Fibroblast of lung (primary cell): ENCODE results near the gene CD40LG. TPM values are rescaled to one million over a fixed set of nuclear protein-coding genes. Genes with fewer than 3 reads are reported as not detected.

ENCODE experiments used
- DNase-seq, 2 donors: peaks; one replicate each; pipeline versions ENCODE4 v3.0.0 to v3.0.0-alpha.2; 2010; ENCODE audit warnings: low read depth in 2 of 2
- H2AFZ ChIP-seq: 2 replicates; pipeline ENCODE4 v1.5.1; 2012; ENCODE audit warnings: low read length, control low read depth, inconsistent platforms
- H3K27ac ChIP-seq: 2 replicates; pipeline ENCODE4 v1.5.1; 2011; ENCODE audit warnings: low read length, control low read depth; ENCODE audit not compliant: insufficient read depth
- H3K27me3 ChIP-seq: 2 replicates; pipeline ENCODE4 v1.5.1; 2011; ENCODE audit warnings: mild to moderate bottlenecking, low read length; ENCODE audit not compliant: control insufficient read depth, insufficient read depth
- H3K36me3 ChIP-seq: 2 replicates; pipeline ENCODE4 v1.5.1; 2011; ENCODE audit warnings: low read length; ENCODE audit not compliant: control insufficient read depth, insufficient read depth
- H3K4me1 ChIP-seq: 2 replicates; pipeline ENCODE4 v1.5.1; 2011; ENCODE audit warnings: low read length; ENCODE audit not compliant: control insufficient read depth, insufficient read depth; ENCODE audit errors: extremely low read depth
- H3K4me2 ChIP-seq: 2 replicates; pipeline ENCODE4 v1.5.1; 2011; ENCODE audit warnings: low read length, control low read depth; ENCODE audit not compliant: insufficient read depth; ENCODE audit errors: extremely low read depth
- H3K4me3 ChIP-seq, 4 experiments: fragments of 200-600 bp in 1 of 4; sonication (generic) in 1 of 4; replicated peaks in 1 of 4; 2 replicates each; pipeline ENCODE4 v1.5.1; 2011 to 2016; ENCODE audit warnings: low read length in 4 of 4, low read depth in 3 of 4, mild to moderate bottlenecking in 3 of 4, control low read depth in 2 of 4, inconsistent platforms in 1 of 4, mixed read lengths in 1 of 4; ENCODE audit not compliant: insufficient read depth in 1 of 4; ENCODE audit errors: control extremely low read depth in 1 of 4
- H3K79me2 ChIP-seq: 2 replicates; pipeline ENCODE4 v1.5.1; 2012; ENCODE audit warnings: mild to moderate bottlenecking, low read length, inconsistent platforms; ENCODE audit not compliant: control insufficient read depth, insufficient read depth
- H3K9ac ChIP-seq: 2 replicates; pipeline ENCODE4 v1.5.1; 2011; ENCODE audit warnings: mild to moderate bottlenecking, low read length, control low read depth; ENCODE audit not compliant: insufficient read depth
- H3K9me3 ChIP-seq: 2 replicates; pipeline ENCODE4 v1.5.1; 2012; ENCODE audit warnings: low read depth, low read length; ENCODE audit not compliant: control insufficient read depth, insufficient read depth
- H4K20me1 ChIP-seq: 2 replicates; pipeline ENCODE4 v1.5.1; 2011; ENCODE audit warnings: low read length; ENCODE audit not compliant: control insufficient read depth, insufficient read depth; ENCODE audit errors: extremely low read depth
- EZH2 ChIP-seq: IDR thresholded peaks from 2 replicates; pipeline ENCODE4 v1.5.1; 2012; ENCODE audit warnings: low read length, control low read depth, mild to moderate bottlenecking; ENCODE audit errors: missing control alignments
- polyA plus RNA-seq, 2 donors: library from polyadenylated mRNA; depleted of rRNA in 1 of 2; stranded (reverse) in 1 of 2; unstranded in 1 of 2; fragments of >200 nt; gene quantifications; 2 replicates each; pipeline ENCODE4 v1.2.1, GENCODE V29; 2011 to 2012; ENCODE audit warnings: missing spikeins in 1 of 2
- total RNA-seq: library from RNA; depleted of rRNA; stranded (reverse); fragments of >200 nt; gene quantifications from 2 replicates; pipeline ENCODE4 v1.2.1, GENCODE V29; 2014
- TF ChIP-seq, protein P1 (sequence below), 2 donors: IDR thresholded peaks in 1 of 2; conservative IDR thresholded peaks in 1 of 2; 1 replicate in 1 of 2; 2 replicates in 1 of 2; pipeline ENCODE4 v1.5.1; 2011 to 2012; ENCODE audit warnings: low read length in 2 of 2, control low read depth in 1 of 2, inconsistent platforms in 1 of 2, low read depth in 1 of 2, mild to moderate bottlenecking in 1 of 2

Gene CD40LG
- total and polyA plus RNA-seq, 2 donors (not counting 1 experiment from before 2014, with no cell fraction given) = not detected

DNA sequence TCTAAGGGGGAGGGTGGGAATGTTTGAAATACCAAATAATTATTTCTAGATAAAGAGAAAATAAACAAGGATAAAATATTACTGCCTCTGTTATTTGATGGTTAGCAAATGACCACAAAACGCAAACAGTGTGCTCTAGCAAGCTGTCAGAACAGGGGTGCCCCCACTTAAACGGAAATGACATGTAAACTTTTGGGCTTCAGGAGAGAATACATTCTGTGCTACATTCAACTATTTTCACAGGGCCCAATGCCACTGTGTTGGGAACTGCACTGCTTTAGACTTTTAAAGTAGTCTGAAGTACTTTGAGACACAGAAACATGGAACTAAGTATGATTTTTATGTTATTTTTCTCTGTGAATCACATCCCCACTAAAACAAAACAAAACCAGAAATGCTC, 14.1 kb downstream of the CD40LG start:
- H3K9me3 ChIP-seq = no peaks in the 10 kb centered on the region
- TF ChIP-seq EZH2 = no peak
- TF ChIP-seq, protein P1, sequence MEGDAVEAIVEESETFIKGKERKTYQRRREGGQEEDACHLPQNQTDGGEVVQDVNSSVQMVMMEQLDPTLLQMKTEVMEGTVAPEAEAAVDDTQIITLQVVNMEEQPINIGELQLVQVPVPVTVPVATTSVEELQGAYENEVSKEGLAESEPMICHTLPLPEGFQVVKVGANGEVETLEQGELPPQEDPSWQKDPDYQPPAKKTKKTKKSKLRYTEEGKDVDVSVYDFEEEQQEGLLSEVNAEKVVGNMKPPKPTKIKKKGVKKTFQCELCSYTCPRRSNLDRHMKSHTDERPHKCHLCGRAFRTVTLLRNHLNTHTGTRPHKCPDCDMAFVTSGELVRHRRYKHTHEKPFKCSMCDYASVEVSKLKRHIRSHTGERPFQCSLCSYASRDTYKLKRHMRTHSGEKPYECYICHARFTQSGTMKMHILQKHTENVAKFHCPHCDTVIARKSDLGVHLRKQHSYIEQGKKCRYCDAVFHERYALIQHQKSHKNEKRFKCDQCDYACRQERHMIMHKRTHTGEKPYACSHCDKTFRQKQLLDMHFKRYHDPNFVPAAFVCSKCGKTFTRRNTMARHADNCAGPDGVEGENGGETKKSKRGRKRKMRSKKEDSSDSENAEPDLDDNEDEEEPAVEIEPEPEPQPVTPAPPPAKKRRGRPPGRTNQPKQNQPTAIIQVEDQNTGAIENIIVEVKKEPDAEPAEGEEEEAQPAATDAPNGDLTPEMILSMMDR (conservative IDR thresholded peaks at IDR 0.05 in 1 of 2, IDR thresholded peaks at IDR 0.05 in 1 of 2; ENCODE audit: low read depth in 1 of 2, low read length in 2 of 2) = no peak
- DNase-seq = no peak

DNA sequence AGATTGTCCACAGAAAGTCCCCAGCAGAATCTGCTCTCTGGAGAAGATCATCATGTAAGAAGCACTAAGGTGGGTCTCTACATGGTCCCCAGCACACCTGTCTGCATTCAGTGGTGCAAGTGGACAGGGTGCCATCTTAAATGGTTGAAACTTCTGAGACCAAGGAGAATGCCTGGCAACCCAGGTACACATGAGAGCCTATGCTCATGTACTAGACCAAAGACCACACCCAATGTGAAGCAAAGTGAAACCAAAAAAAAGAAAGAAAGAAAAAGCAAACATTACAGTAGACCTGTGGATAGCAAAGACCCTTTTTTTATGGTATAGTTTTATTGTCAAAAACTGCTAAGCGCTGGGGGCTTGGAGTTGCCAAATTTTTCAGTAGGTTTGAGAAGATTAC, 15.0 kb downstream of the CD40LG start:
- no peak overlapping the region for H2AFZ ChIP-seq
- no peaks in the 10 kb centered on the region for H3K79me2 ChIP-seq
- no peaks in the 10 kb centered on the region for H4K20me1 ChIP-seq
- H3K36me3 ChIP-seq = no peaks in the 10 kb centered on the region
- no peak overlapping the region for H3K27ac ChIP-seq
- no peak overlapping the region for H3K4me2 ChIP-seq
- no peaks in the 10 kb centered on the region for H3K9me3 ChIP-seq
- H3K9ac ChIP-seq = no peak overlapping the region
- no peaks in the 10 kb centered on the region for H3K4me1 ChIP-seq
- DNase-seq = no peak
- H3K27me3 ChIP-seq = no peaks in the 10 kb centered on the region
- TF ChIP-seq EZH2 = no peak
- TF ChIP-seq, protein P1 (conservative IDR thresholded peaks at IDR 0.05 in 1 of 2, IDR thresholded peaks at IDR 0.05 in 1 of 2; ENCODE audit: low read depth in 1 of 2, low read length in 2 of 2) = no peak
- H3K4me3 ChIP-seq = no peak overlapping the region

More for the DNA sequence above, 14.1 kb downstream of the CD40LG start:
- Histone ChIP-seq H3K79me2 (no peaks in the 10 kb centered on the region), H3K9ac (no peak overlapping the region), H2AFZ (no peak overlapping the region), H4K20me1 (no peaks in the 10 kb centered on the region), H3K4me1 (no peaks in the 10 kb centered on the region), H3K27me3 (no peaks in the 10 kb centered on the region), H3K4me3 (no peak overlapping the region), H3K36me3 (no peaks in the 10 kb centered on the region), H3K27ac (no peak overlapping the region), H3K4me2 (no peak overlapping the region)

DNA sequence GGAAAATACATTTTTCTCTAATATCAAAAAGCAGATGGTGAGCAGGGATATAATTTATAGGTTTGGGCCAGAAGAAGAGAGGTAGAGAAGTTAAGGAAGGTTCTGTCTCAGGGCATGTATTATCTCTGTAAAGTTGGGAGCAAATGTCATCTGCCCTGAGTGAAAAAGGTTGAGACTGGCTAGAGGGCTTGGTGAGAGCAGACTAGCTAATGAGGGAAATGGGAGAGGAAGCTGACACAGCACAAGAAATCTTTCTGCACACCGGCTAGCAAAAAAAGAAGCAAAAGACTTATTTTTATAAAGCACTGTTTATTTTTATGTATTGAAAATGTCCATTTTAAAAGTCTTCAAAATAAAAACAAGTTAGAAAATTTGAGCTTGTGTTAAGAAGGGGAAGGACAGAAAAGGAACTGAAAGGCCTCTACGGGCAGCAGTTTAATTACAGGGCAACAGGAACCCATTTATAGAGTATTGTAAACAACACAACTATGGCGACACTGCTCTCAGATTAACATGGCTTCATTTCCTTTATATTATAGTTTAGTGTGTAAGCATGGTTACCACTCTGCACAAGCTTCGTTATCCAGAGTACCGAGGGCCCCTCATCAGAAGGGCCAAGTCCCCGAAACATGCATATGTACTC, 17.4 kb downstream of the CD40LG start:
- DNase-seq = no peak
- H3K4me2 ChIP-seq = no peak overlapping the region
- no peak overlapping the region for H3K4me3 ChIP-seq
- TF ChIP-seq, protein P1 (conservative IDR thresholded peaks at IDR 0.05 in 1 of 2, IDR thresholded peaks at IDR 0.05 in 1 of 2; ENCODE audit: low read depth in 1 of 2, low read length in 2 of 2) = no peak
- no peak for TF ChIP-seq EZH2
- no peaks in the 10 kb centered on the region for H3K36me3 ChIP-seq
- no peaks in the 10 kb centered on the region for H3K4me1 ChIP-seq
- no peaks in the 10 kb centered on the region for H3K9me3 ChIP-seq
- H3K27ac ChIP-seq = no peak overlapping the region
- H2AFZ ChIP-seq = no peak overlapping the region
- no peaks in the 10 kb centered on the region for H4K20me1 ChIP-seq
- no peaks in the 10 kb centered on the region for H3K27me3 ChIP-seq
- no peak overlapping the region for H3K9ac ChIP-seq
- H3K79me2 ChIP-seq = no peaks in the 10 kb centered on the region
